Effector memory CD8-positive, alpha-beta T cell (primary cell): Measurements from ENCODE around the gene ARSJ.

Source experiments
- ATAC-seq: fragments of 150-1000 bp; cut with Tn5 transposase; replicated peaks from 2 replicates; pipeline ENCODE4 v1.10.0; 2021; ENCODE audit warnings: mild to moderate bottlenecking, moderate library complexity
- DNase-seq, 3 experiments: peaks; one replicate each; pipeline ENCODE4 v3.0.0; 2021
- H3K27ac Mint-ChIP-seq, 2 donors: one replicate each; pipeline ENCODE4 v1.8.0; 2022; ENCODE audit warnings: mild to moderate bottlenecking in 2 of 2, mixed read lengths in 2 of 2, moderate library complexity in 2 of 2
- H3K27me3 Mint-ChIP-seq, 2 donors: one replicate each; pipeline ENCODE4 v1.8.0; 2022; ENCODE audit warnings: mixed read lengths in 2 of 2
- H3K36me3 Mint-ChIP-seq: one replicate; pipeline ENCODE4 v1.8.0; 2022; ENCODE audit warnings: mild to moderate bottlenecking, moderate library complexity, mixed read lengths; ENCODE audit not compliant: insufficient read depth
- H3K4me1 Mint-ChIP-seq, 2 donors: one replicate each; pipeline ENCODE4 v1.8.0; 2022; ENCODE audit warnings: low read depth in 2 of 2, mixed read lengths in 2 of 2
- H3K4me3 Mint-ChIP-seq, 2 donors: one replicate each; pipeline ENCODE4 v1.8.0; 2022; ENCODE audit warnings: mild to moderate bottlenecking in 2 of 2, mixed read lengths in 2 of 2, moderate library complexity in 2 of 2
- H3K9me3 Mint-ChIP-seq, 2 donors: one replicate each; pipeline ENCODE4 v1.8.0; 2022; ENCODE audit warnings: mixed read lengths in 2 of 2

ARSJ gene

DNA sequence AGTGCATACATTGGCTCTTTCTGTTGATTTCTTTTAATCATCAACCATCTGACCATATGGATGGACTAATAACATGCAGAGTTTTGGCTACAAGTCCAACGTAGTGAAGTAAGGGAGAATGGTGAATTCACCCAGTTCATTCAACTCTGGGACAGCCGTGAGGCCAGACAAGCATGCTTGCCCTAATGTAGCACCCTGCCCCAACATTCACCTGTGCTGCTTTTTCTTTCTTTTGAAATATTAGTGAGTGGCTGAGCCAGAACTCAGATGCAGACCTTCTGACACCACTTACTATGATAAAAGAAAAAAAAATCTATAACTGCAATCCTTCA is 17.5 kb downstream of the ARSJ start:
- DNase-seq (no peak), ATAC-seq (no peak)
- Mint-ChIP-seq H3K4me3 (no peak overlapping the region), H3K27me3 (peaks cover 11 to 30% of the 10 kb centered on the region in 2 donors), H3K9me3 (no peaks in the 10 kb centered on the region), H3K27ac (no peak overlapping the region), H3K36me3 (no peaks in the 10 kb centered on the region), H3K4me1 (no peaks in the 10 kb centered on the region)

DNA sequence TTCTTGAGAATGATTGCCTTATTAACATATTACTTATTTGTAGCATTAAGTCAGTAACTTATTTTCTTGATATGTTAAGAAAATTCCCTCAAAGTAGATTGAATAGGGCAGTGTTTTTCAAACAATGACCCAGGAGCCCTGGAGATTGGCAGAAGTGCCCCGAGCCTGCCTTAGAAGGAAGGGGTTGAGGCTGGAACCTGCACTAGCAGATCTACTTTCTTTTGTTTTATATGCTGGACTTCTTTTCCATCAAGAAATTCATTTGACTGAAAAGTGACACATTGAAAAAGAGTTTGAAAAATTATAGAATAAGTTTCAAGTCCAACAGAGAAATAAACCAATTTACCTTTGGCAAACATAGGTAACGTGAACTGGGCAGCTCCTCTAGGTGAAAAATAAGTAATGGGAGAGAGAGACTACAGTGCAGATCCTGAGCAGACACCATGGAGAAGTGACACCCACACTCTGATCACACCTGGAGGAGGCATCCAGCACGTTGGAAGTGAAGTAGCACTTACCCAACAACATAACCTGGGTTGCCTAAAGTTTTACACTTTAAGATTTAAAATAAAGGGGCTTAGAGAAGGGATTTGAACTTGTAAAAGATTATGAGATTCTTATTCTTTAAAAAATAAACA is 18.6 kb downstream of the ARSJ start:
- H3K4me1 Mint-ChIP-seq = no peaks in the 10 kb centered on the region
- DNase-seq (no peak), ATAC-seq (no peak)
- H3K36me3 Mint-ChIP-seq = no peaks in the 10 kb centered on the region
- peaks cover 11 to 41% of the 10 kb centered on the region in 2 donors for H3K27me3 Mint-ChIP-seq
- no peak overlapping the region for H3K27ac Mint-ChIP-seq
- no peaks in the 10 kb centered on the region for H3K9me3 Mint-ChIP-seq
- H3K4me3 Mint-ChIP-seq = no peak overlapping the region

DNA sequence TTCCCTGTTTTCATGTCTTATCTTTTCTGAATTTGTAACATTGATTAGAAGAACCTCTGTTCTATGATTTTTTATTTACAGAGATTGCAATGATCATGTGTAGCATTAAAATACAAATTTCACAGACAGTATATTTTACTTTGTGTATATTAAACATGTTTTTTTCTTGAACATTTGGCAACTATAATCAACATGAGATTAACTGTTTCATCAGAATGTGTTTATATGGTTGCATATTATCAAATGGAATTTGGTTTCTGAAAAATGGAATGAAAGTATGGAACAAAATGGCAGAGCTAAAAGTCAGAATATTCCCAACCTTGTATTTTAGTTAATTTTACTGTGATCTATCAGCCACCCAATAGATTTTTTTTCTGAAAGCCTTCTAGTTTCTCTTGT is 19.9 kb downstream of the ARSJ start:
- H3K9me3 Mint-ChIP-seq = no peaks in the 10 kb centered on the region
- no peaks in the 10 kb centered on the region for H3K4me1 Mint-ChIP-seq
- ATAC-seq = no peak
- DNase-seq = no peak
- H3K27ac Mint-ChIP-seq = no peak overlapping the region
- H3K27me3 Mint-ChIP-seq = peaks cover 11 to 40% of the 10 kb centered on the region in 2 donors
- H3K4me3 Mint-ChIP-seq = no peak overlapping the region
- no peaks in the 10 kb centered on the region for H3K36me3 Mint-ChIP-seq

DNA sequence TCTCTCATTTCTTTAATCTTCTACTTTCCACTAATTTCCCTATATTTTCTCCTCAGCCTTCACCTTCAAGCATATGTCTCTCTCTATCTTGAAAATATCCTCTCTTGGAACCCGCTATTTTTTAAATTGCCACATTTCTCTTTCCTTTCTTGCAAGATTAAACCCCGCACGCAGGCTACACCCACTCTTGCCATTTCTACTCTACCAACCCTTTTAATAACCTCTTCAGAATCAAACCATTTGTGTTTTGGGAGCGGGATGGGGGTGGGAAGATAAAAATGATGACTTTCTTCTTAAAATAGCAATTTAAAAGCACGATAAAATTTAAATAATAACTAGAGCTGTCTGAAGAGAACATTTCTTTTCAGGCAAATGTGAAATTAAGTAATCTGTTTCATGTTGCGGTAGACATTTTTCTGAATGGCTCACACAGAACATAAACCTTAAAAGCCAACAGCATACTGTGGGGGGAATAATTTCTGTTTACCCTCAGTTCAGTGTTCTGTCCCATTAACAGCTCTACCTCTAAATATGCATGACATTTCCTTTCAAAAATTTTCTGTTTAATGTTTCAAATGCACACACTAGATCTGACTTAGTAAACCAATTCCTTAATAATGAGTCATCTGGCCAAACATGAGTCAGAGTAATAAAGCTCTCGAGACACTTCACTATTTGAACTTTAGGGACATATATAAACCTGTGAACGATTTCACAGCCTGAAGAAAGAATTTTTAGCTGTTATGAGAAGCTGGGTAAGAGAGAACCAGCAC is 20.5 kb downstream of the ARSJ start:
- no peaks in the 10 kb centered on the region for H3K9me3 Mint-ChIP-seq
- no peaks in the 10 kb centered on the region for H3K4me1 Mint-ChIP-seq
- H3K27ac Mint-ChIP-seq = no peak overlapping the region
- H3K27me3 Mint-ChIP-seq = peaks cover 11 to 37% of the 10 kb centered on the region in 2 donors
- H3K4me3 Mint-ChIP-seq = no peak overlapping the region
- ATAC-seq (no peak), DNase-seq (no peak)
- H3K36me3 Mint-ChIP-seq = no peaks in the 10 kb centered on the region

DNA sequence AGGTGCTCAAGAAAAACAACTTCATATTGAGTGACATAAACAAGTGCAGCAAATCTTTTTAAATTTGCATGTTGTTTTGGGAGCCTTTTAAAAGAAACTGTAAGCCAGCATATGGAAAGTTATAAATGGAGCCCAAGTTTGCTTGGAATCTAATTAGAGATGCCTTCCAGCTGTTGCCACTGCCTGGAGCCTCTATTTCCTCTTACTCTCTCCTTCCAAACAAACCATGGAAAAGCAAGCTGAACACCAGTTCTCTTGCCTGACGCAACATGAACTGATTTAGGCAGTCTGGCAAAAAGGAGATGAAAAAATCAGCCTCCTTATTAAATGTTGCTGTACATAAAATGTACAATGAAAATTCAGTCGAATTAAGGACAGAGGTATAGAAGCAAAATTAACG is 21.5 kb downstream of the ARSJ start:
- DNase-seq = no peak
- Mint-ChIP-seq H3K27me3 (peaks cover 6 to 34% of the 10 kb centered on the region in 2 donors), H3K9me3 (no peaks in the 10 kb centered on the region), H3K27ac (no peak overlapping the region), H3K4me1 (peaks cover 0 to 2% of the 10 kb centered on the region in 2 donors), H3K4me3 (no peak overlapping the region), H3K36me3 (no peaks in the 10 kb centered on the region)
- no peak for ATAC-seq

DNA sequence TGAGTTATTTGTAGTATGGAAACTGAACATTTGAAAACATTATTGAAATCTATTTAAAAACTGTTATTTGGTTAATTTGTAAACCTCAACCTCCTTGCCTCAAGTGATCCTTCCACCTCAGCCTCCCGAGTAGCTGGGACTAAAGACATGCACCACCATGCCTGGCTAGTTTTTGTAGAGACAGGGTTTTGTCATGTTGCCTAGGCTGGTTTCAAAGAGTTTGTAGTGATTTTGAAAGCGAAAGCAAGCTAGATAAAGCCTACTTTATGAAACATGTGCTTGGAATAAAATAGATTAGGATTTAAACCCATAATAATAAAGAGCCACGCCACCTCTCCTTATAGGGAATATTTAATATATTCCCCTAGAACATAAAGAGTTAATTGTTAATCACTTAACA is 23.5 kb downstream of the ARSJ start:
- Mint-ChIP-seq H3K9me3 (no peaks in the 10 kb centered on the region), H3K27me3 (peaks cover 0 to 32% of the 10 kb centered on the region in 2 donors), H3K27ac (no peak overlapping the region), H3K36me3 (no peaks in the 10 kb centered on the region), H3K4me1 (peaks cover 0 to 2% of the 10 kb centered on the region in 2 donors), H3K4me3 (no peak overlapping the region)
- ATAC-seq = no peak
- no peak for DNase-seq

DNA sequence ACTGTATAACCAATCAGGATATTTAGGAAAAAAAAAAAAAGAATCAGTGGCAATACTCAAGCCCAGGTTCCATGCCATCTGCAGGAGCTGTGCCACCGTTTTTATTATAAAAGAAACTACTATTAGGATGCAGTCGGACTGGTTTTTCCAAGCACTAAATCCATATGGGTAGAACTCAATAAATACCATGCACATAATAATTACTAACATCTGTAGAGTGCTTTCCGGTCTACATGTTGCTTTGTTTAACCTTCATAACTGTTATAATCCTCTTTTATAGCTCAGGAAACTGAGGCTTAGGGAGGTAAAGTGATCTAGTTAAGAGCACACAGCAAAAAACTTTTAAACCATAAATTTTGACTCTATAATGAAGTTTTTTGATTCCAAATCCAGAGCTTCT is 24.0 kb downstream of the ARSJ start:
- H3K27ac Mint-ChIP-seq = no peak overlapping the region
- H3K36me3 Mint-ChIP-seq = no peaks in the 10 kb centered on the region
- ATAC-seq (no peak), DNase-seq (no peak)
- peaks cover 0 to 2% of the 10 kb centered on the region in 2 donors for H3K4me1 Mint-ChIP-seq
- no peaks in the 10 kb centered on the region for H3K9me3 Mint-ChIP-seq
- H3K27me3 Mint-ChIP-seq = peaks cover 0 to 32% of the 10 kb centered on the region in 2 donors
- no peak overlapping the region for H3K4me3 Mint-ChIP-seq

DNA sequence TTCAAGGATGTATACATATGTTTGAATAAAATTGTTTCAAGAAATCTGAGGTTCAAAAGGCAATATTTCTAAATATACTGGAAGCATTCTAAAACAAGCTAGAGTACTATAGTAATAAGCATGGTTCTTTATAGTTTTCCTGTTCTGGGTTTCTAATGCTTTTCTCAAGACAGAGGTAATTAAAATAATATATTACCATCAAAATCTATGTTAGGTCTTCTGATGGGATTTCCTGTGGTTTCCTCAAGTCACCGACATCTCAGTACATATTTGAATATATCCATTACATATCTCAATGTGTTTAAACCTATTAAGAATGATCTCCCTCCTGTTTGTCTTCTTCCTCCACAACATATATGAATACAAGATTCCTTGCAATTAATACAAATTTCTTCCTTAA is 25.6 kb downstream of the ARSJ start:
- Mint-ChIP-seq H3K4me1 (peaks cover 0 to 2% of the 10 kb centered on the region in 2 donors), H3K9me3 (no peaks in the 10 kb centered on the region), H3K27ac (no peak overlapping the region), H3K27me3 (peaks cover 0 to 31% of the 10 kb centered on the region in 2 donors), H3K4me3 (no peak overlapping the region), H3K36me3 (no peaks in the 10 kb centered on the region)
- no peak for ATAC-seq
- no peak for DNase-seq

DNA sequence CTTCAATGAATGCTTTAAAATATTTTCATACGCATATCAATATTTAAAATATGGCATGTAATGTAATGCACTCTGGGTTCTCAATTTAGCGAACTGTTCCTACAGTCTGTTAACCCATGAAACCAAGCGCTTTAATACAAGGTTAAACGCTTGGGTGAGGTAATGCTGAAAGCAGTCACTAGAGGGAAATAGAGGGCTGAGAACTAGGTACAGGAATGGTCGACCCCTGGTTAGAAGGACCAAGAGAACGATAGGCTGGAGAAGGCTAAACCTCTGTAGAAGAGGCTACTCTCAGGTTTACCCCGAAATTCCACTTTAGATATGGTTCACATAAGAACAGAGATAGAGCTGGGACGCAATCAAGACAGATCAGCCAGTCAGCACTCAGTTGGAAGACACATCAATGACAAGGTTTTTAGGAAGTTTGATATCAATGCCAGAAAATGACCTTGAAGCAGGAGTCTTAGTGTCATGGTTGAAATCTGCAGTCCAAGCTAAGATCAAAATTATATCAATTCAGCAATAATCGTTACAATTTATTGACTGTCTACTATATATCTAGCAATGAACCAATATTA is 26.9 kb downstream of the ARSJ start:
- Mint-ChIP-seq H3K27me3 (peaks cover 0 to 17% of the 10 kb centered on the region in 2 donors), H3K9me3 (no peaks in the 10 kb centered on the region), H3K4me1 (peaks cover 0 to 2% of the 10 kb centered on the region in 2 donors), H3K36me3 (no peaks in the 10 kb centered on the region), H3K27ac (no peak overlapping the region), H3K4me3 (no peak overlapping the region)
- ATAC-seq = peak; percentile 70
- peak; percentile 3 to 27 (median 7) for DNase-seq

DNA sequence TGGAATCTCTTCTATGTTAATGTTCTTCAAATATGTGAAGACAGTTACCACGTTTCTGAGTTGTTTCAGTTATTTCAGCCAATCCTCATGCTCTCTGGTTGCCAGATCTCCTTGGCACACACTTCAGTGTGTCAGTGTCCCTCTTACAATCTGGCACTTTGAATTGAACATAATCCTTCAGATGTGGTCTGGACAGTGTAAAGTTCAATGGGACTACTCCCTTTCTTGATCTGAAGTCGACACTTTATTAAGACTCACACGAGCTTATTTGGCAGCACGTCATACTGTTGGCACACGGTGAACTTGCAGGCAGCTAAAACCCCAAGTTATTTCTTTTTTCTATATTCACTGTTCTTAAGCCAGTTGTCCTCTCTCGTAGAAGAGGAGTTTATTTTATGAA is 28.2 kb downstream of the ARSJ start:
- H3K4me1 Mint-ChIP-seq = peaks cover 0 to 2% of the 10 kb centered on the region in 2 donors
- H3K36me3 Mint-ChIP-seq = no peaks in the 10 kb centered on the region
- no peak for DNase-seq
- ATAC-seq = no peak
- H3K27ac Mint-ChIP-seq = no peak overlapping the region
- peaks cover 0 to 9% of the 10 kb centered on the region in 2 donors for H3K27me3 Mint-ChIP-seq
- H3K9me3 Mint-ChIP-seq = no peaks in the 10 kb centered on the region
- H3K4me3 Mint-ChIP-seq = no peak overlapping the region

DNA sequence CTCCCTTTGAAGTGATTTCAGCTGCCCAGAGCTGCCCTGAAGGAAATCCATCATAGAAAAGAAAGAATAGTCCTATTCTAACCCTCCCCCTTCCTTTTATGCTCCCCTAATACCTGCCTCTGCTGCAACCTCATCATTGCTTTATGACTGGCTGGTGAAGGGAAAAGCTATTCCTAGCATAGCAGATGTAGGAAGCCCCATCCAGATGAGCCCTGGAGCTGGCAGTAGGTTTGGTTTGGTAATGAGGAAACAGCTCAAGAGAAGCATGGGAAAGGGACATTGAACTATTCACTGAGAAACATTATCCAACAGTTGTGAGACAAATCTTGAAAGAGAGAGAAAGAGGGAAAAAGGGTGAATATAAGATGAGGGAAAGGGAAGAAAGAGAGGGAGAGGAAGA is 29.2 kb downstream of the ARSJ start:
- Mint-ChIP-seq H3K27me3 (peaks cover 0 to 5% of the 10 kb centered on the region in 2 donors), H3K4me3 (no peak overlapping the region), H3K27ac (no peak overlapping the region), H3K9me3 (no peaks in the 10 kb centered on the region), H3K4me1 (peaks cover 0 to 2% of the 10 kb centered on the region in 2 donors), H3K36me3 (no peaks in the 10 kb centered on the region)
- ATAC-seq = no peak
- DNase-seq = no peak

DNA sequence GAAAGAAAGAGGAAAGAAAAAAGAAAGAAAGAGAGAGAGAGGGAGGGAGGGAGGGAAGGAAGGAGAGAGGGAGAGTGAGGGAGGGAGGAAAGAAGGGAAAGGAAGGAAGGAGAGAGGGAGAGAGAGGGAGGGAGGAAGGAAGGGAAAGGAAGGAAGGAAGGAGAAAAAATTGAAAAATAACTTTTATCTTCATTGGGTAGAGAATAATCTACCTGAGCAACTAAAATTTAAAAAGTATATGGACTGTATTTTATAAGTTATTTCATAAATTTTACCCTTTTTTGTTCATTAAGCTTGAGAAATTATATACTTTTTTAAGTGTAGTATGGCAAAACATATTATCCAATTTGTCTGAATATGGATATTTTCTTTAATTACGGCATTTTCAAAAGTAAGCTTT is 32.0 kb downstream of the ARSJ start:
- Mint-ChIP-seq H3K27me3 (peaks cover 0 to 2% of the 10 kb centered on the region in 2 donors), H3K27ac (no peak overlapping the region), H3K4me1 (peaks cover 6 to 10% of the 10 kb centered on the region in 2 donors), H3K36me3 (no peaks in the 10 kb centered on the region), H3K9me3 (no peaks in the 10 kb centered on the region), H3K4me3 (no peak overlapping the region)
- ATAC-seq (no peak), DNase-seq (no peak)

DNA sequence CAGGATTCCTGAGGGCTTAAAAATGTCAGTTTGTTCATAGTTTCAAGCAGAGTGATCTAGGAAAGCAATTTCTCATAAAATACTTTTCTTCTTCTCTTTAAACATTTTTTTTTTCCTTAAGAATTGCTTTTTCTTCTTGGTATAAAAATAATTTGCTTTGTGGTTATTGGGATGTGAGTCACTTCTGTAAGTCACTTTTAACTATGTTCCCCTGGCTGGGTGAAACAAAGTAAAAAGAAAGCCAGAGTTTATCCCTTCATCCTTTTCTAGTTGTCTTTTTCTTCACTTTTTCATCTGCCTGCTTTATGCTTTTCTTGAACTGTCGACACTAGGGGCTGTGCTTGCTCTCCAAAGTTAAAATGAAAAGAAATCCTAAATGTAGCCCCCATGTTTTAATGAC is 33.5 kb downstream of the ARSJ start:
- no peak overlapping the region for H3K4me3 Mint-ChIP-seq
- peaks cover 6 to 10% of the 10 kb centered on the region in 2 donors for H3K4me1 Mint-ChIP-seq
- no peaks in the 10 kb centered on the region for H3K27me3 Mint-ChIP-seq
- no peaks in the 10 kb centered on the region for H3K9me3 Mint-ChIP-seq
- H3K36me3 Mint-ChIP-seq = no peaks in the 10 kb centered on the region
- H3K27ac Mint-ChIP-seq = no peak overlapping the region
- DNase-seq (no peak), ATAC-seq (no peak)

DNA sequence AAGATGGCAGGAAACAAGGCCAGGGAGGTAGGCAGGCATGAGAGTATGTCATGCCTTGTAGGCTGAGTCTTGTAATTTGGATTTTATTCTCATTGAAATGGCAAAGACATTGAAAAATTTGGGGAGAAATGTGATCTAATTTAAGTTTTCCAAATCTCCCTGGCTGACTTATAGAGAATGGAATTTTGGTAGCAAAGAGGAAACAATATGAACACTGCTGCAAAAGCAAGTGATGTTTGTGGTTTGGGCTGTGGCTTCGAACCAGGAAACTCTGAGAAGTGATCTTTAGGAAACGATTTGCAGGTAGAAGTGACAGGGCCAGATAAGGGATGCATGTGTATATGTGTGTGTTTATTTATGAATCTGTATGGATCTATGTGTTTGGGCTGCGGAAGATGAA is 35.6 kb downstream of the ARSJ start:
- peak; percentile 33 for ATAC-seq
- peaks cover 7 to 10% of the 10 kb centered on the region in 2 donors for H3K4me1 Mint-ChIP-seq

More for the DNA sequence above, 35.6 kb downstream of the ARSJ start:
- no peak overlapping the region for H3K27ac Mint-ChIP-seq
- DNase-seq = no peak
- no peaks in the 10 kb centered on the region for H3K36me3 Mint-ChIP-seq
- H3K4me3 Mint-ChIP-seq = no peak overlapping the region
- no peaks in the 10 kb centered on the region for H3K9me3 Mint-ChIP-seq
- no peaks in the 10 kb centered on the region for H3K27me3 Mint-ChIP-seq
